DMS53 treated with DMSO at 0.1 percent for 48 hours (cell line): ENCODE measurements around the gene MPND.
A peak's percentile ranks its signal among the peaks of the same experiment; 100 is the strongest.
"Not testable (repeated sequence)": the region's sequence is repeated elsewhere in the genome, so short reads cannot be mapped to it uniquely, and the experiment has no call there.

ENCODE experiments used
- DNase-seq: peaks from one replicate; lab custom pipeline; 2025; ENCODE audit not compliant: unreplicated experiment; lab: John Stamatoyannopoulos, UW

The MPND gene

DNA sequence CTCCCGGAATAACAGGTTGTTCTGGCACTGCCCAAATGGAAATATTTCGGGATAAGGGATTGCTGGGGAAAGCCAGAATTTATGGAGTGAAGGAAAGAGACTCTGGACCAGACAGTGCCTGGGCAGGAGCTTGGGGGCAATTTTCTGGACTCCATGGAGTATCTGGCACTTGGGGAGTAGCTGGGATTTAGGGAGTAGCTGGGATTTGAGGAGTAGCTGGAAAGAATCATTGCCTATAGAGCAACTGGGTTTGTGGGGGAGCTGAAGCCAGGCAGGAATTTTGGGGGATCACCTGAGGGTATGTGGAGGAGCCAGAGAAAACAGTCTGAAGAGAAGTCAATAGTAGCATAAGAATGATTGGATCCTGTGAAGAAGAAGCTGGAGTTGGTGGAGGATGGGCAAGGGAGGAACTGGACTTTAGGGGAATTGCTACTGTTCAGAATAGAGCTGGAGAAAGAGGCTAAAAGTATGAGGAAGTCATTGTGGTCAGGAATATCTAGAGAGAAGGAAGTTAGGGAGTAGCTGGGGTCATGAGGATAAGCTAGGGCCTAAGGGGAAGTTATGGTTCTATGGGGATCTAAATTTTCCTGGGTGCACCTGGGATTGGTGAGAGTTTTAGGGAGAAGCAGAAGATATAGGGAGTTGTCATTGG, 24.2 kb upstream of the MPND start:
- no peak for DNase-seq

DNA sequence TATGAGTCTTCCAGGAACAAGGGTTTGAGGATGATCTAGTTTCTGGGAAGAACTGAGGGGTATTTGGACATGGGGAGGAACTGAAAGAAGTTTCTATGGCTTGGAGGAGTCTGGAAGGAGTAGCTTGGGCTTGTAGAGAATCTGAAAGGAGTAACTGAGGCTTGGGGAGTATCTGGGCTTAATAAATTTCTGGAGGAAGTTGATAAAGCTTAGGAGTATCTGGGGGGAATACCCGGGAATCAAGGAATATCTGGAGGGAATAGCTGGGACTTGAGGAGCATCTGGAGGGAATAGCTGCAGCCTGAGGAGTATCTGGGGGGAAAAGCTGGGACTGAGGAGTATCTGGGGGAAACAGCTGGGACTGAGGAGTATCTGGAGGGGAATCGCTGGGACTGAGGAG, 22.9 kb upstream of the MPND start:
- DNase-seq = no peak

DNA sequence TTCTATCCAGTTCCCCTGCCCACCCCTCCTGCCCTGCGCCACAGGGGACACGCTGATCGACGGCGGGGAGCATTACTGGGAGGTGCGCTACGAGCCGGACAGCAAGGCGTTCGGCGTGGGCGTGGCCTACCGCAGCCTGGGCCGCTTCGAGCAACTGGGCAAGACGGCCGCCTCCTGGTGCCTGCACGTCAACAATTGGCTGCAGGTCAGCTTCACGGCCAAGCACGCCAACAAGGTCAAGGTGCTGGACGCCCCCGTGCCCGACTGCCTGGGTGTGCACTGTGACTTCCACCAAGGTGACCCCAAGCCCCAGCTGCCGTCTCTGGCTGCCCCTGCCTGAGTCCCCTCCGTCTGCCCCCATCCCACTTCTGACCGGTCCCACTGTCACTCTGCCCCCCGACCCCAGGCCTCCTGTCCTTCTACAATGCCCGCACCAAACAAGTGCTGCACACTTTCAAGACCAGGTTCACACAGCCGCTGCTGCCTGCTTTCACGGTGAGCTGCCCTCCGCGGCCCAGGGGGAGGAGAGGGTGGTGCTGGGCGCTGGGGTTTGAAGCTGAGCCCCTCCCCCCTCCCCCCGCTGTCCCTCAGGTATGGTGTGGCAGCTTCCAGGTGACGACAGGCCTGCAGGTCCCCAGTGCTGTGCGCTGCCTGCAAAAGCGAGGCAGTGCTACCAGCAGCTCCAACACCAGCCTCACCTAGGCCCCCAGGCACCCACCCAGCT, 20.3 kb upstream of the MPND start:
- no peak for DNase-seq

DNA sequence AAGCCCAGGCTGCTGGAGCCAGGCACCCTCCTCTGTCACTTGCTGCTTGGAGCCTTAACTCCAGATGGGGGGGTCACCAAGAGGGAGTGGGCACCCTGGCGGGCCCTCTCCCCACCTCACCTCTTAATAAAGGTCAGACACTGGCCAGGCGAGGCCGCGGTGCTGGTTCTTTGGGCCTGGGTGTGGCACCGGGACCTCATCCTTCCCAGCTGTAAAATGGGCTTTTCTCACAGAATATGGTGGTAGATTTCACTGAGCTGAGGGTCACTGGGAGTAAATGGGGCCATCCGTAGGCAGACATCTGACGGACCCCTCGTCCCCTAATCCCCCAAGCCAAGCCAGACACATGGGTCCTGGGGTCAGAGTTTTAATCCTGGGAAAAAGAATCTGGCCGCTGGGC, 19.7 kb upstream of the MPND start:
- no peak for DNase-seq

DNA sequence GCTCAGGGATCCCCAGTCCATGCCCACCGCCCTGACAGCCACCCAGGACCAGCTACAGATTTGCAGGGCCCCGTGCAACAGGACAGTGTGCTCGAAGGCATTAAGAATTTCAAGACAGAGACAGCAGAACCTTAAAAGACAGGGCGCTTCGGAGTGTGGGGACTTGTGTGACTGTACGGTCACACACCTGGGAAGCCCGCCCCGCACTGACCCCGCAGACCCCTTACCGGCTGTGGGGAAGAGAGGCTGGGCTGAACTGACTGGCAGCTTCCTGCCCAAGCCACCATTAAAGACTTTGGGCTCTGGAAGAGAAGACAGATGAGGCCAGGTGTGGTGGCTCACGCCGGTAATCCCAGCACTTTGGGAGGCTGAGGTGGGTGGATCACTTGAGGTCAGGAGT, 19.1 kb upstream of the MPND start:
- DNase-seq = no peak

DNA sequence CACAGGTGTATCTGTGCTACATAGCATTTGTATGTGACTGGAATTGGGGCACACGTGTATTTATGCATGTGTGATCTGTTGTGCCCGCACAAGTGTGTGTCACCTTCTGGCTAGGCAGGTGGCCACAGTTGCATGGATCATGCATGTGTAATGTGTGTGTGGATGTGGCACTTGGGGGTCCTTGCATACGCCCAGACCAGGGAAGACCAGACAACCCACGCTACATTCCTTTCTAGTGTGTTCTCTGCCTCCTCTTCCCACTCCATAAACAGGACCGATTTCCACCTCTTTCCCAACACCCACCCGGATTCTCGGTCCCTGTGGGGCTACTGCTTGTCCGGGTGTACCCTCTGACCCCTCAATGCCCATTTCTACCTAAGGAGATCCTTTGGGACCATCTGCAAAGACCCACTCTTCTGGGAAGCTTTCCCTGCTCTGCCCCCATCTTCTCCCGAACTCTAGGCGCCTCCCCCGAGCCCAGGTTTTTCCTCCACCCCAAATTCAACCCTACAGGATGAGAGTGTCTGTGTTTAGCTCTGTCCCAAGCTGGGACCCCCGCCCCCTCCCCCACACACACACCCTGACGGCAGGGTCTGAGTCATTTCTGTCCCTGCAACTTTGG, 17.0 kb upstream of the MPND start:
- DNase-seq = no peak

DNA sequence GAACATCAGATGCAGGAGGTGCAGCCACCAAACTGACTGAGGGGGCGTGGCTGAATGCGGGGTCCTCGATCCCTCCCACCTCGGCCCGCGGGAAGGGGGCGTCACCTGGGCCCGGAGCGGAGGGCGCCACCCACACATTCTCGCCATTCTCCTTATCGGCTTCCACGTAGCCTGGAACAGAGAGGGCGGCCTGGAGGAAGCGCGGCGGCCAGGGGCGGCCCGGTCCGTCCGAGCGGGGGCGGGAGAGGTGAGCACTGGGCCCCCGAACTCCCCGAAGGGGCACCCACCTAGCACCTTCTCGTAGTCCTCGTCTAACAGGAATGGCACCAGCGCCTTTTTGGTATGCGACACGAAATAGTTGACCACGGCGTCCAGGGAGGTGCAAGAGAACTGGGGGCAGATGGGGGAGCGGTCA, 16.5 kb upstream of the MPND start:
- DNase-seq = no peak

DNA sequence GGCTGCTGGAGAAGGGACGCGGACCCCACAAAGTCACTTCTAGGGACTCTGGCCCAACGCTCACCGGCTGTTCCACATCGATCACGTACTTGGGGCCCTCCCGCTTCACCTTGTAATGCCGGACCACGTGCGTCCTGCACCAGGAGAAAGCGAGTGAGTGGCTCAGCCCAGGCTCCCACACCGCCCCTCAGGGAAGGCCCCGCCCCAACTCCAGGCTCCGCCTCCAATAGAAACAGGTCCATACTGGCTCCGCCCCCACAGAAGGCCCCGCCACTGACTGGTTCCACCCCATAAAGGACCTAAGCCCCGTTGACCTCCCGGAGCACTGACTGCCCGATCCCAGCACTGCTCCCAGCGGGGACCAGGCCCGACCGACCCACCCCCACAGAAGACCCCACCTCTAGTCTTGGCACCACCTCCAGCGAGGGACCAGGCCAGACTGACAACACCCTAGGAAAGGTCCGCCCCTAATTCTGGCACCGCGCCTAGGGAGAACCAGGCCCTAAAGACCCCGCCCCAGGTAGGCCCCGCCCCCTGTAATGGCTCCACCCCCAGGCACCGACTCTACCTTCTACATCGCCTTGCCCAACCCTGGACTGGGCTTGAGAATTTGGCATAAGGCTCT, 16.0 kb upstream of the MPND start:
- peak; percentile 35 for DNase-seq

DNA sequence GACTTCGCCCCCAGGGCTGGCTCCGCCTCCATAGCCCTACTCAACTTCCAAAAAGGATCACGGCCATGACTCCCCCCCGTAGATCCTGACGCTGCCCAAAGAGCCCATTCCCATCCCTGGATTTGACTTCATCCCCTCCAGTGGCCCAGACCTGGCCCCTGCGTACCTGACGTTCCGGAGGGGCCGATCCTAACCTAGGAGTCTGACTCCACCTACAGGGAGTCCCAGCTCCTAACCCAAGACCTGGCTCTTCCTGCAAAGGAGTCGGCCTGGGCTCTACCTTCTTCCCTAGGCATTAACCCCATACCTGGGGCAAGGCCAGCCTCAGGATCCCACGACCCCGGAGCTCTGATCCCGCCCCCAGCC, 15.5 kb upstream of the MPND start:
- peak; percentile 74 for DNase-seq

DNA sequence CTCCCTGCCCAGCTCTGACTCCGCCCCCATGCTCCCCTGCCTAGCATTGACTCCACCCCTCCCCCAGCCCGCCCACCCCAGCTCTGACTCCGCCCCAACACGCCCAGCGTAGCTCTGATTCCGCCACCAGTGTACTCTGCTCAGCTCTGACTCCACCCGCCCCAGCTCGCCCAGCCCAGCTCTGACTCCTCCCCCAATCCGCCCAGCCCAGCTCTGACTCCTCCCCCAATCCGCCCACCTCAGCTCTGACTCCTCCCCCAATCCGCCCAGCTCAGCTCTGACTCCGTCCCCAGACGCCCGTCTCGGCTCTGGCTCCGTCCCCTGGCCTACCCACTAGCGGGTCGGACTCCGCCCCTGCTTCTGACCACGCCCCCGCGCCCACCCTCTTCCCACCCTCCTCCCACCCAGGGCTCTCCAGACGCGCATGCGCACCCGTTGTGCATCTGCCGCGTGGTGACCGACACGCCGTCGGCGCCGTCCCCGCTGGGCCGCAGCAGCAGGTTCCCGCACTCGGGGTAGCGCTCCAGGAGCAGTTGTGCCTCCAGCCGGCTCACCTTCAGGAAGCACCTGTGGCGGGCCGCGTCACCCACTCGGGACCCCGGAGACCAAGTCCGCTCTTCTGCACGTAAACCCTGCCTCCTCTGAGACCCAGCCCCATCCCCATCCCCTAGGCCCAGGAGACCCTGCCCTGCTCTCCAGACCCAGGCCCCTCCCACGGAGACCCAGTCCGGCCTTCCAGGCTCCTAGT, 14.9 kb upstream of the MPND start:
- peak; percentile 87 for DNase-seq

DNA sequence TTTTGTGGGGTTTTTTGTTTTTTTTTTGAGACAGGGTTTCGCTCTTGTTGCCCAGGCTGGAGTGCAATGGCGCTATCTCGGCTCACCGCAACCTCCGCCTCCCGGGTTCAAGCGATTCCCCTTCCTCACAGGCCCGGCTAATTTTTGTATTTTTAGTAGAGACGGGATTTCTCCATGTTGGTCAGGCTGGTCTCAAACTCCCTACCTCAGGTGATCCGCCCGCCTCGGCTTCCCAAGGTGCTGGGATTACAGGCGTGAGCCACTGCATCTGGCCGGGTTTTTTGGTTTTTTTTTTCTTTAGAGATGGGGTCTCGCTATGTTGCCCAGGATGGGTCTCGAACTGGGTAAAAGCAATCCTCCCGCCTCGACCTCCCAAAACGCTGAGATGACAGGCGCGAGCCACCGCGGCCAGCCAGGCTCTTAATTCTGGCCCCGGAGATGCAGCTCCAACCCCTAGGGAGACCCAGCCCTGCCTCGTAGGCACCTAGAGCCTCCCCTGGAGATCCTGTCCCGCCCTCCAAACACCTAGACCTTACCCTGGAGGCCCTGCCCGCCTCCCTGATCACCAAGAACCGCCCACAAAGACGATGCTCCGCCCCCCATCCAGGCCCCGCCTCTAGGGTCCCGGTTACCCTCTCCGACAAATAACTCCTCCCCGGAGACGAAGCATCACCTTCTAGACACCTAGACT, 14.2 kb upstream of the MPND start:
- DNase-seq = not testable (repeated sequence)

DNA sequence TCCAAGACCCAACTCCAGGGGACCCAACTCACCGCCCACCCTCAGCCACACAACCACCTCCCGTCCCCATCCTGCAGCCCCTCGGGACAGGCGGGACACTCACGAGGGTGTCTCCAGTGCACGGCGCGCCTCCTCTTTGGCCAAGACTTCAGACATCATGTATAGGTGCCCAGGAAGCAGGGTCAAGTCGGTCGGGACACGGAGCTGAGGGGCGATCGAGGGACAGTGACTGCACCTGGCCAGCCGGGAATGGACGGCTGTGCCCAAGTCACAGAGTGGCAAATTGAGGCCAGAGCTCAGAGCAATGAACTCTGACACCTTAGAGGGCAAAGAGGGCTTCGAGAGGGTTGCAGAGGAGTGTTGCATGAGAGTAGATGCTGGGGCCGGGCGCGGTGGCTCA, 13.5 kb upstream of the MPND start:
- no peak for DNase-seq

DNA sequence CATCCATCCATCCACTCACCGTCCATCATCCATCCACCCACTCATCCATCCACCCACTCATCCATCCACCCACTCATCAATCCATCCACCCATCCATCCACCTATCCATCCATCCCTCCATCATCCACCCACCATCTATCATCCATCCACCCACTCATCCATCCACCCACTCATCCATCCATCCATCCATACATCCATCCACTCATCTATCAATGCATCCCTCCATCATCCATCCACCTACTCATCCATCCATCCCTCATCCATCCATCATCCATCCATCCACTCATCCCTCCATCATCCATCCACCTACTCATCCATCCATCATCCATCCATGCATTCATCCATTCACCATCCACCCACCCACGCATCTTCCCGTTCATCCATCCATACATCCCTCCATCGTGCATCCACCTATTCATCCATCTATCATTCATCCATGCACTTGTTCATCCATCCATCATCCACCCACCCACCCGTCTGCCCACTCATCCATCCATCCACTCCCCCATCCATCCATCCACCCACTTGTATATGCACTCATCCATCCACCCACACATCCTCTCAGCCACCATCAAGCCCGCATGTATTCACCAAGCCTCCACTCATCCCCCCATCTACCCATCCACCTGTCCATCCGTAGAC, 8.3 kb upstream of the MPND start:
- DNase-seq = no peak

DNA sequence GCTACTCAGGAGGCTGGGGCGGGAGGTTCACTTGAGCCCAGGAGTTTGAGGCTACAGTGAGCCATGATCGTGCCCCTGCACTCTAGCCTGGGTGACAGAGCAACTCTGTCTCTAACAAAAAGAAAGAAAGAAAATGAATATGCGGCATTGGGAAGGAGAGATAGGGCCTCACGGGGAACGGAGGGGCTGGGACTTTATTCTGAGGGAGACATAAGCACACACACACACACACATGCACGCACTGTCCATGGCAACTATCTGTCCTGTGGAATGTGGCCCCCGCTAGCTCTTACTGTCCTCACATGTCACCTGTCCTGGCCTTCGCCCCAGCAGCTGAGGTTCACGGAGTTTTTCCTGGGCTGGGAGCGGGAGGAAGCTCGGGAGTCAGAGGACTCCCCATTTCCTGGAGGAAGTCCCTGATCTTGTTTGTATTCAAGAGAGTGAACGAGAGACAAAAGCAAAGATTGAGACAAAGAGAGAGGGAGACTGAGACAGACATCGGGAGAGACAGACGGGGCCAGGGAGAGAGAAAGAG, 5.4 kb upstream of the MPND start:
- DNase-seq = no peak

DNA sequence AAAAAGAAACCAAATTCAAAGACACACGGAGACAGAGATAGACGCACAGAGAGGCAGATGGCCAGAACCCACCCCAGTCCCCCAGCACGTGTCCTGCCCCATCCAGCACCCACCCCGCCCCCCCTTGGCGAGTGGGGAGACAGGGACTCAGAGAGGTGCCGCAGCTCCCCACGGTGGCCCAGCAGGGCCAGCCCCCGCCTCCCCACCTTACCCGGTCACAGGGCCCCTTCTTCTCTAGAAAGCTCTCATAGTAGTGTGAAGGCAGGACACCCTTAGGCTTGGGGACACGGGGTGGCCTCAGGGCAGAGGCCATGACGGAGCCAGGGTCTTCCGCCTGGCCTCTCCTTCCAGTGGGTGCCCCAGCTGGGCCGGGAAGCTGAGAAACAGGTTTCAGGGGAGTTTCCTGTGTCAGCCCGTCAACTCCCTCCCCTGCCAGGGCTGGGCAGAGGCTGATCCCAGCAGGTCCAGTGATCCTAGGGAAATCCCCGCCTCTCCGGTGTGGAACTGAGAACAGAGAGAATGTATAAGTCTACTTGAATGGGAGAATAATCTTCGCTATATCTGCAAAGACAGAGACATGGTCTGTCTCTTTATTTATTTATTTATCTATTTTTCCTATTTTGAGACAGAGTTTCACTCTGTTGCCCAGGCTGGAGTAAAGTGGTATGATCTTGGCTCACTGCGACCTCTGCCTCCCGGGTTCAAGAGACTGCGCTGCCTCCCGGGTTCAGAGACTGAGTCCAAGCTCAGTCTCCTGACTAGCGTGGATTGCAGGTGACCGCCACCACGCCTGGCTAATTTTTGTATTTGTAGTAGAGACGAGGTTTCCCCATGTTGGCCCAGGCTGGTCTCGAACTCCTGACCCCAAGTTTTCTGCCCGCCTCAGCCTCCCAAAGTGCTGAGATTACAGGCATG, 4.7 kb upstream of the MPND start, which contains the start of gene STAP2:
TSS of gene STAP2 (minus strand) at position 387 of the 915 bp plus-strand sequence. CDS start at position 313, 74 bp downstream.
- DNase-seq = peak; percentile 48

DNA sequence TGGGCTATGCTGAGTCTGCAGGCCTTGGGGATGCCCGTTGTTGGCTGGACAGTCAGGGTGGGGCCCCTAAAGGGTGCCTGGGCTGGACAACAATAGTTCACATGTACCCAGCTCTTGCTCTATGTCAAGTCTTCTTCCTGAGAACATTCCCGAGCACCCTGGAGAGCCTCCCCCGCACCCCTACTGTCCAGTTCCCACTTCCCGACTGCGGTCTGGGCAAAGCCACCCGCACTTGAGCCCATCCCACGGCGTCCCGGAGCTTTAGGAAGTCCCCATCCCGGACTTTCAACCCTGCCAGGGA, 1.1 kb upstream of the MPND start:
- no peak for DNase-seq

DNA sequence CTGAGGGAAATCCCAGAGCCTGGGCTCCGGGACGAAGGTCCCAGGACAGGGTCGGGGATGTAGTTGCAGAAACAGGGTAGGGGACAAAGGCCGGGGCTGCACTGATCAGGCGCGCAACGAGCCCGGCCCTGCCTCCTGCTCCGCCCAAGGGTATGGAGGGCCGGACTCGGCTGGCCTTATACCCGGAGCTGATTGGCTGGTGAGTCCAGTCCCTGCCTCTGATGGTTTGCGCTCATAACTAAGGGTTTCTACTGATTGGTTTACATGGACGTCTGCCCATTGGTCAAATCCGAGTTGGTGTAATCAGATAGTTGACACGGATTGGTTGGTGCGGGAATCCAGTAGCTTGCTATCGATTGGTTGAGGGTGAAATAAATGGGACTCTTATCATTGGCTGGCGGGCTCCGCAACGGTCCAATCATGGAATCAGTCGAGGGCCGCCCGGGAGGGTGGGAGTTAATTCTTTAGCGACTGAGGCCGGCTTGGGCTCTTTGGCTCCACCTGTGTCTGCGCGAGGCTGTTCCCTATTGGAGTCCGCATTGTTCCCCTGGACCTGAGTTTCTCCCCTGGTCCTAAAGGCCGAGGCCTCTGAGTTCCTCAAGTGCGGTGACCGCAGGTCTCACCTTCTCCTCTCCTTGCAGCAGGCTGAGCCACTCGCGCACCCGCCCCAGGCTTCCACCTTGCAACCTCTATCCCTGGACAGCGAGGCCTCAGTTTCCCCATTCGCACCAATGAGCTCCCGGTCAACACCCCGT, 570 bp upstream of the MPND start:
- DNase-seq = peak; percentile 98

DNA sequence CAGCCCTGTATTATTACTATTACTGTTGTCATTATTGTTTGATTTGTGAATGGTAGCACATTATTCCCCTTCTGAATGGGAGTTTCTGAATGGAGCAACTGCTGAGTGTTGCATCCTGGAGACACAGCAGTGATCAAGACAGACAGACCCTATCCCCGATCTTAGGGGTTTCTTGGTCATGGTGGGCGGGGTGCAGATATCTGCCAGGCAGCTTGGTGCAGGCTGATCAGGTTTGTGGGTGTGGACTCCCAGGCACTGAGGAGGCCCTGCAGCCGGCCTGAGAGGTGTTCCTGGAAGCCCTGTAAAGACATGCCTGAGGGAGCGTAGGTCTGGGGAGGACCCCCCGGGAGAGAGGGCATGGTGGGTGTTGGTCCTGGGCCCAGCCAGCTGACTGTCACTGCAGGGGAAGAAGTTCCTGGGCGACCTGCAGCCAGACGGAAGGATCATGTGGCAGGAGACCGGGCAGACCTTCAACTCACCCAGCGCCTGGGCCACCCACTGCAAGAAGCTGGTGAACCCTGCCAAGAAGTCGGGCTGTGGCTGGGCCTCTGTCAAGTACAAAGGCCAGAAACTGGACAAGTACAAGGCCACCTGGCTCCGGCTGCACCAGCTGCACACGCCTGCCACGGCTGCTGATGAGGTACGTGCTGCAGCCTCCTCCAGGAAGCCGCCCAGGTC, 2.1 kb downstream of the MPND start:
- DNase-seq = no peak
